CD4-positive, alpha-beta T cell treated with Interleukin-2 at 100 ng/mL for 4 hours (primary cell): Measurements from ENCODE around the gene HTR3B.
"Not testable (repeated sequence)": the region's sequence is repeated elsewhere in the genome, so short reads cannot be mapped to it uniquely, and the experiment has no call there.

Experiments
- DNase-seq: peaks from one replicate; pipeline ENCODE4 v3.0.0-alpha.2; 2020; ENCODE audit warnings: low spot score

The HTR3B gene

GRCh38 chr11:113946162-113946561 is 41.6 kb downstream of the HTR3B start:
- not testable (repeated sequence) for DNase-seq

GRCh38 chr11:113947994-113948393 is 43.4 kb downstream of the HTR3B start:
- no peak for DNase-seq

GRCh38 chr11:113949891-113950290 is 45.3 kb downstream of the HTR3B start:
- DNase-seq = no peak

GRCh38 chr11:113951537-113951936 is 46.9 kb downstream of the HTR3B start:
- no peak for DNase-seq

- no peak for DNase-seq
Measured at GRCh38 chr11:113952070-113952469, 47.5 kb downstream of the HTR3B start.

- no peak for DNase-seq
Measured at GRCh38 chr11:113952588-113952987, 48.0 kb downstream of the HTR3B start.

- no peak for DNase-seq
Measured at GRCh38 chr11:113954235-113954634, 49.6 kb downstream of the HTR3B start.

GRCh38 chr11:113956986-113957385 is 52.4 kb downstream of the HTR3B start:
- no peak for DNase-seq

- no peak for DNase-seq
Measured at GRCh38 chr11:113960702-113961330, 56.2 kb downstream of the HTR3B start.

- DNase-seq = no peak
Measured at GRCh38 chr11:113967361-113967760, 62.8 kb downstream of the HTR3B start.

- no peak for DNase-seq
Measured at GRCh38 chr11:113971506-113972195, 67.1 kb downstream of the HTR3B start.

- no peak for DNase-seq
Measured at GRCh38 chr11:113974741-113975470, 70.3 kb downstream of the HTR3B start, which contains the start of gene HTR3A. Gene HTR3A (plus strand): TSS chr11:113975108. CDS start chr11:113975326, 218 bp downstream.

- DNase-seq = no peak
Measured at GRCh38 chr11:113977071-113977490, 72.5 kb downstream of the HTR3B start.

- DNase-seq = no peak
Measured at GRCh38 chr11:113977701-113978100, 73.1 kb downstream of the HTR3B start.

- no peak for DNase-seq
Measured at GRCh38 chr11:113979431-113979830, 74.8 kb downstream of the HTR3B start.

- no peak for DNase-seq
Measured at GRCh38 chr11:113980785-113981184, 76.2 kb downstream of the HTR3B start.

- no peak for DNase-seq
Measured at GRCh38 chr11:113982306-113982705, 77.7 kb downstream of the HTR3B start.

- DNase-seq = no peak
Measured at GRCh38 chr11:113984781-113985180, 80.2 kb downstream of the HTR3B start.

GRCh38 chr11:113985906-113986305 is 81.3 kb downstream of the HTR3B start:
- DNase-seq = no peak

GRCh38 chr11:113986351-113987140 is 82.0 kb downstream of the HTR3B start:
- no peak for DNase-seq

- DNase-seq = no peak
Measured at GRCh38 chr11:113989381-113989780, 84.8 kb downstream of the HTR3B start.

- no peak for DNase-seq
Measured at GRCh38 chr11:113989916-113990315, 85.3 kb downstream of the HTR3B start.
